ENCODE results near the gene CFAP57.
"Not testable (repeated sequence)": the region's sequence is repeated elsewhere in the genome, so short reads cannot be mapped to it uniquely, and the experiment has no call there.

CFAP57 gene

GRCh38 chr1:43172527-43172972, 420 bp downstream of the CFAP57 start:
- DNase-seq (ENCODE audit: low read depth): peak; percentile 60

GRCh38 chr1:43174873-43175272, 2.7 kb downstream of the CFAP57 start:
- DNase-seq (ENCODE audit: low read depth): no peak

GRCh38 chr1:43177691-43178090, 5.6 kb downstream of the CFAP57 start:
- no peak for DNase-seq (ENCODE audit: low read depth)

GRCh38 chr1:43184388-43184787, 12.3 kb downstream of the CFAP57 start:
- no peak for DNase-seq (ENCODE audit: low read depth)

- DNase-seq (ENCODE audit: low read depth): no peak
Measured at GRCh38 chr1:43184995-43185394, 12.9 kb downstream of the CFAP57 start.

- DNase-seq (ENCODE audit: low read depth): no peak
Measured at GRCh38 chr1:43188106-43188505, 16.0 kb downstream of the CFAP57 start.

- no peak for DNase-seq (ENCODE audit: low read depth)
Measured at GRCh38 chr1:43194509-43194908, 22.4 kb downstream of the CFAP57 start.

GRCh38 chr1:43197343-43198127, 25.4 kb downstream of the CFAP57 start:
- no peak for DNase-seq (ENCODE audit: low read depth)

GRCh38 chr1:43199093-43199726, 27.1 kb downstream of the CFAP57 start:
- DNase-seq (ENCODE audit: low read depth): no peak

GRCh38 chr1:43203859-43204258, 31.7 kb downstream of the CFAP57 start:
- DNase-seq (ENCODE audit: low read depth): no peak

GRCh38 chr1:43204394-43204793, 32.3 kb downstream of the CFAP57 start:
- no peak for DNase-seq (ENCODE audit: low read depth)

GRCh38 chr1:43205671-43206070, 33.5 kb downstream of the CFAP57 start:
- DNase-seq (ENCODE audit: low read depth): no peak

GRCh38 chr1:43206600-43207228, 34.6 kb downstream of the CFAP57 start:
- DNase-seq (ENCODE audit: low read depth): peak; percentile 99

- DNase-seq (ENCODE audit: low read depth): peak; percentile 99
Measured at GRCh38 chr1:43207229-43207853, 35.2 kb downstream of the CFAP57 start.

GRCh38 chr1:43208277-43208676, 36.1 kb downstream of the CFAP57 start:
- DNase-seq (ENCODE audit: low read depth): not testable (repeated sequence)

GRCh38 chr1:43214501-43215444, 42.6 kb downstream of the CFAP57 start:
- no peak for DNase-seq (ENCODE audit: low read depth)

- DNase-seq (ENCODE audit: low read depth): no peak
Measured at GRCh38 chr1:43217747-43218146, 45.6 kb downstream of the CFAP57 start.

GRCh38 chr1:43220905-43221778, 49.0 kb downstream of the CFAP57 start:
- no peak for DNase-seq (ENCODE audit: low read depth)

- no peak for DNase-seq (ENCODE audit: low read depth)
Measured at GRCh38 chr1:43221797-43222196, 49.7 kb downstream of the CFAP57 start.

GRCh38 chr1:43222879-43223278, 50.7 kb downstream of the CFAP57 start:
- DNase-seq (ENCODE audit: low read depth): no peak

Data from HS-27A (cell line).